Measurements from ENCODE around the gene GAB2.
A peak's percentile ranks its signal among the peaks of the same experiment; 100 is the strongest.
"Not testable (repeated sequence)": the region's sequence is repeated elsewhere in the genome, so short reads cannot be mapped to it uniquely, and the experiment has no call there.

GAB2 gene

GRCh38 chr11:78363024-78363619 is 54.5 kb downstream of the GAB2 start:
- Histone ChIP-seq H3K27ac (peak overlapping the region; percentile 60), H3K4me3 (ENCODE audit: low read depth in 1 of 2, low read length in 1 of 2) (no peak overlapping the region), H3K4me1 (ENCODE audit: control insufficient read depth in 1 of 2, insufficient read depth in 1 of 2, low read depth in 1 of 2, low read length in 1 of 2) (peaks cover 6% of the 10 kb centered on the region in 2 experiments)

GRCh38 chr11:78361228-78361627 is 56.4 kb downstream of the GAB2 start:
- Histone ChIP-seq H3K27me3 (no peaks in the 10 kb centered on the region), H3K4me1 (ENCODE audit: control insufficient read depth in 1 of 2, insufficient read depth in 1 of 2, low read depth in 1 of 2, low read length in 1 of 2) (peaks cover 6% of the 10 kb centered on the region in 2 experiments), H3K4me3 (ENCODE audit: low read depth in 1 of 2, low read length in 1 of 2) (no peak overlapping the region), H3K27ac (no peak overlapping the region), H3K36me3 (no peaks in the 10 kb centered on the region), H3K9me3 (no peaks in the 10 kb centered on the region)
- no peak for TF ChIP-seq CTCF (IDR thresholded peaks at IDR 0.05)

More at GRCh38 chr11:78363024-78363619, 54.5 kb downstream of the GAB2 start:
- TF ChIP-seq CTCF (IDR thresholded peaks at IDR 0.05) = no peak
- Histone ChIP-seq H3K9me3 (no peaks in the 10 kb centered on the region), H3K27me3 (no peaks in the 10 kb centered on the region), H3K36me3 (no peaks in the 10 kb centered on the region)

GRCh38 chr11:78359921-78360320 is 57.7 kb downstream of the GAB2 start:
- Histone ChIP-seq H3K27me3 (no peaks in the 10 kb centered on the region), H3K27ac (peak overlapping the region; percentile 1), H3K4me1 (ENCODE audit: control insufficient read depth in 1 of 2, insufficient read depth in 1 of 2, low read depth in 1 of 2, low read length in 1 of 2) (peaks cover 6 to 9% of the 10 kb centered on the region in 2 experiments), H3K9me3 (no peaks in the 10 kb centered on the region), H3K4me3 (ENCODE audit: low read depth in 1 of 2, low read length in 1 of 2) (no peak overlapping the region), H3K36me3 (no peaks in the 10 kb centered on the region)
- TF ChIP-seq CTCF (IDR thresholded peaks at IDR 0.05) = no peak

- H3K4me3 ChIP-seq (ENCODE audit: low read depth in 1 of 2, low read length in 1 of 2); H3K27me3 ChIP-seq; H3K36me3 ChIP-seq; H3K9me3 ChIP-seq; H3K27ac ChIP-seq; H3K4me1 ChIP-seq (ENCODE audit: control insufficient read depth in 1 of 2, insufficient read depth in 1 of 2, low read depth in 1 of 2, low read length in 1 of 2): not testable (repeated sequence)
Measured at GRCh38 chr11:78357924-78358323, 59.7 kb downstream of the GAB2 start.

GRCh38 chr11:78357425-78357824 is 60.2 kb downstream of the GAB2 start:
- not testable (repeated sequence) for H3K9me3 ChIP-seq

GRCh38 chr11:78355742-78356141 is 61.9 kb downstream of the GAB2 start:
- H3K4me3 ChIP-seq (ENCODE audit: low read depth in 1 of 2, low read length in 1 of 2); H3K36me3 ChIP-seq; H3K27ac ChIP-seq; H3K9me3 ChIP-seq; H3K27me3 ChIP-seq: not testable (repeated sequence)
- H3K4me1 ChIP-seq (ENCODE audit: control insufficient read depth in 1 of 2, insufficient read depth in 1 of 2, low read depth in 1 of 2, low read length in 1 of 2) = peaks cover 22 to 25% of the 10 kb centered on the region in 2 experiments

More at GRCh38 chr11:78357425-78357824, 60.2 kb downstream of the GAB2 start:
- not testable (repeated sequence) for H3K27me3 ChIP-seq; H3K4me3 ChIP-seq (ENCODE audit: low read depth in 1 of 2, low read length in 1 of 2); H3K4me1 ChIP-seq (ENCODE audit: control insufficient read depth in 1 of 2, insufficient read depth in 1 of 2, low read depth in 1 of 2, low read length in 1 of 2); H3K27ac ChIP-seq; H3K36me3 ChIP-seq

- no peaks in the 10 kb centered on the region for H3K36me3 ChIP-seq
- no peaks in the 10 kb centered on the region for H3K9me3 ChIP-seq
- peaks cover 26 to 29% of the 10 kb centered on the region in 2 experiments for H3K4me1 ChIP-seq (ENCODE audit: control insufficient read depth in 1 of 2, insufficient read depth in 1 of 2, low read depth in 1 of 2, low read length in 1 of 2)
- H3K27ac ChIP-seq = peak overlapping the region; percentile 27
- TF ChIP-seq CTCF (IDR thresholded peaks at IDR 0.05) = no peak
- H3K4me3 ChIP-seq (ENCODE audit: low read depth in 1 of 2, low read length in 1 of 2) = no peak overlapping the region
- no peaks in the 10 kb centered on the region for H3K27me3 ChIP-seq
Measured at GRCh38 chr11:78355309-78355705, 62.3 kb downstream of the GAB2 start.

Data from neutrophil (primary cell).